Endothelial cell of umbilical vein (primary cell): ENCODE results near the gene EXOC3.

ENCODE experiments used
- CTCF ChIP-seq, 2 donors: IDR thresholded peaks; 1 replicate in 1 of 2; 2 replicates in 1 of 2; pipeline ENCODE4 v1.5.1; 2011; ENCODE audit warnings: low read length in 2 of 2, mild to moderate bottlenecking in 2 of 2, moderate library complexity in 2 of 2, control low read depth in 1 of 2, inconsistent platforms in 1 of 2, low read depth in 1 of 2; ENCODE audit not compliant: insufficient read depth in 1 of 2; ENCODE audit errors: extremely low read depth in 1 of 2
- EZH2 ChIP-seq: IDR thresholded peaks from 2 replicates; pipeline ENCODE4 v1.6.1; 2012; ENCODE audit warnings: borderline replicate concordance, low read depth, mild to moderate bottlenecking, moderate library complexity, low read length, inconsistent platforms; ENCODE audit not compliant: severe bottlenecking

GRCh38 chr5:488744-489688 lies 46.0 kb downstream of the EXOC3 start:
- TF ChIP-seq EZH2 (no peak), CTCF (IDR thresholded peaks at IDR 0.05; ENCODE audit: extremely low read depth in 1 of 2, insufficient read depth in 1 of 2, low read depth in 1 of 2, low read length in 2 of 2) (no peak)
